ENCODE results near the gene AMN1. TPM values are rescaled to one million over a fixed set of nuclear protein-coding genes. Genes with fewer than 3 reads are reported as not detected.

AMN1 gene
- total and polyA plus RNA-seq, 4 donors, result 11.7 to 23.7 (median 12.4) TPM

DNA sequence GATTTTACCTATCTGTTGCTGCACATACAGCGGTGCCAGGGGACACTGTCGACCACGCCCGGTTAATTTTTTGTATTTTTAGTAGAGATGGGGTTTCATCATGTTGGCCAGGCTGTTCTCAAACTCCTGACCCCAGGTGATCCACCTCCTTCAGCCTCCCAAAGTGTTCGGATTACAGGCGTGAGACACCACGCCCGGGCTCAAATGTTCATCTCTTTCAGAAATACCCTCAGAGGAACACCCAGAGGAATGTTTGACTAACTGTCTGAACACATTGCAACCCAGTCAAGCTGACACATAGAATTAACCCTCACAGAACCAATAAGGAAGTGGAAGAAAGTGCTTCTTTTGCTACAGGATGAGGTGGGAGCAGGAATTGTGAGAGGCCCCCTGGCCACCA, 84.3 kb downstream of the AMN1 start:
- DNase-seq (no peak), ATAC-seq (ENCODE audit: low FRiP score) (no peak)
- Histone ChIP-seq H3K4me3 (ENCODE audit: low read length in 2 of 2) (no peak overlapping the region), H3K27ac (ENCODE audit: low read depth in 1 of 2, low read length in 2 of 2) (no peak overlapping the region), H3K4me1 (ENCODE audit: control insufficient read depth in 1 of 2, insufficient read depth in 2 of 2, low read length in 2 of 2) (no peaks in the 10 kb centered on the region), H3K9me3 (ENCODE audit: control insufficient read depth, low read length) (no peaks in the 10 kb centered on the region), H3K27me3 (ENCODE audit: control insufficient read depth in 1 of 2, insufficient read depth in 2 of 2, low read length in 1 of 2) (no peaks in the 10 kb centered on the region), H3K36me3 (ENCODE audit: control insufficient read depth in 1 of 2, insufficient read depth in 2 of 2, low read length in 1 of 2) (no peaks in the 10 kb centered on the region)
- intact Hi-C loops (cut with DNase I), result no loop called here
- 83 to 87% methylated on average over 8 of the region's 8 CpGs for WGBS, 2 donors

DNA sequence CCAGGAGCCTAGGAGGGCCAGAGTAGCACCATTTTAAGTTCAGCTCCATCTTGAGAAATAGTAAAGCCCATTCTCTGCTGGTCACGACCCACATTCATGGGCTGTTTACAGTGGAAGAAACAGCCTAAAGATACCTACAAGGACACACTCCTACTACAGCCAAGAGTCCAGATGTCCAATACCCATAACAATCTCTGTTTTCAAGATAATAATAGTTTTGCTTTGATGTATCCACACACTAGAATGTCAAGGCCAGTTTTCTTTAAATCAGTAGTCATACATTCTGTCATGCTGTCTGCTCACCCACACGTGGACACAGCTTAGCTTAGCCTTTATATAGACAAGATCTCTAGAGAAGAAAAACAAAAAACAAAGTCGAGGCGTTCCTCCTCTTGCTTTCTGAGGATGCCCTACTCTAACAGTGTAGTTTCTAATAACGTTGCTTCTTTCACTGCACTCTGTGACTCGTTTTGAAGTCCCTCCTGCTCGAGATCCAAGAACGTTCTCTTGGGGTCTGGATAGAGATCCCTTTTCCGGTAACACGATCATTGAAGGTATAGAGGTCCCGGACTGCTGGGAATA, 87.2 kb downstream of the AMN1 start:
- Histone ChIP-seq H3K4me3 (ENCODE audit: low read length in 2 of 2) (no peak overlapping the region), H3K36me3 (ENCODE audit: control insufficient read depth in 1 of 2, insufficient read depth in 2 of 2, low read length in 1 of 2) (no peaks in the 10 kb centered on the region), H3K4me1 (ENCODE audit: control insufficient read depth in 1 of 2, insufficient read depth in 2 of 2, low read length in 2 of 2) (no peaks in the 10 kb centered on the region), H3K27ac (ENCODE audit: low read depth in 1 of 2, low read length in 2 of 2) (no peak overlapping the region), H3K9me3 (ENCODE audit: control insufficient read depth, low read length) (no peaks in the 10 kb centered on the region), H3K27me3 (ENCODE audit: control insufficient read depth in 1 of 2, insufficient read depth in 2 of 2, low read length in 1 of 2) (no peaks in the 10 kb centered on the region)
- no peak for ATAC-seq (ENCODE audit: low FRiP score)
- intact Hi-C loops (cut with DNase I), result no loop called here
- DNase-seq, result no peak
- 54 to 59% methylated on average over 11 of the region's 11 CpGs for WGBS, 2 donors

DNA sequence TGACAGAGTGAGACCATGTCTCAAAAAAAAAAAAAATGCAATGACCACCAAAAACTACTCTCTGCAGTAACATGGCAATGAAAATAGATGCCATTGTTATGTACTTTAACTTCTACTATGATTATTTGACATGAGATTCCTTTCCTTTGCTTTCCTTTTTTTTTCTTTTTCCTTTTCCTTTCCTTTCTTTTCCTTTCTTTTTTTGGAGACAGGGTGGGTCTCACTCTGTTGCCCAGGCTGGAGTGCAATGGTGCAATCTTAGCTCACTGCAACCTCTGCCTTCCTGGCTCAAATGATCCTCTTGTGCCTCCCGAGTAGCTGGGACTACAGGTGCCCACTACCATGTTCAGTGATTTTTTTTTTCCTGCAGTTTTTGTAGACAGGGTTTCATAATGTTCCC, 94.2 kb downstream of the AMN1 start:
- no peaks in the 10 kb centered on the region for H3K36me3 ChIP-seq (ENCODE audit: control insufficient read depth in 1 of 2, insufficient read depth in 2 of 2, low read length in 1 of 2)
- H3K27me3 ChIP-seq (ENCODE audit: control insufficient read depth in 1 of 2, insufficient read depth in 2 of 2, low read length in 1 of 2), result no peaks in the 10 kb centered on the region
- DNase-seq (no peak), ATAC-seq (ENCODE audit: low FRiP score) (no peak)
- intact Hi-C loops (cut with DNase I), result loop anchor here in 1 of 2 donors (5.0 kb wide), 1 partner anchor 42 kb away; the partner anchor contains the start of gene DENND5B
- H3K27ac ChIP-seq (ENCODE audit: low read depth in 1 of 2, low read length in 2 of 2), result no peak overlapping the region
- no peaks in the 10 kb centered on the region for H3K4me1 ChIP-seq (ENCODE audit: control insufficient read depth in 1 of 2, insufficient read depth in 2 of 2, low read length in 2 of 2)
- no peaks in the 10 kb centered on the region for H3K9me3 ChIP-seq (ENCODE audit: control insufficient read depth, low read length)
- no peak overlapping the region for H3K4me3 ChIP-seq (ENCODE audit: low read length in 2 of 2)
- 89% methylated on average over 1 of the region's 1 CpG for WGBS, 2 donors

DNA sequence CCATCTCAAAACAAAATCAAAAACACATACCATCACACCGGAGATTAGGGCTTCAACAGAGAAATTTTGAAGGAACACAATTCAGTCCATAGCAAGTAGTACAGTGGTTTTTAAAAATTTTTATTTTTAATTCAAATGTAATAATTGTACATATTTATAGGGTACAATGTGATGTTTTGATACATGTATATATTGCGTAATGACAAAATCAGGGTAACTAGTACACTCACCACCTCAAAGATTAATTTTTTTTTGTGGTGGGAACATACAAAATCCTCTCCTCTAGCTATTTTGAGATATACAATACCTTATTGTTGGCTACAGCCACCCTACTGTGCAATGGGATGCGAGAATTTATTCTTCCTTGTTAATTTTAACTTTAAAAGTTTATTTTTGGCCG, 95.4 kb downstream of the AMN1 start:
- ATAC-seq (ENCODE audit: low FRiP score), result no peak
- intact Hi-C loops (cut with DNase I), result no loop called here

DNA sequence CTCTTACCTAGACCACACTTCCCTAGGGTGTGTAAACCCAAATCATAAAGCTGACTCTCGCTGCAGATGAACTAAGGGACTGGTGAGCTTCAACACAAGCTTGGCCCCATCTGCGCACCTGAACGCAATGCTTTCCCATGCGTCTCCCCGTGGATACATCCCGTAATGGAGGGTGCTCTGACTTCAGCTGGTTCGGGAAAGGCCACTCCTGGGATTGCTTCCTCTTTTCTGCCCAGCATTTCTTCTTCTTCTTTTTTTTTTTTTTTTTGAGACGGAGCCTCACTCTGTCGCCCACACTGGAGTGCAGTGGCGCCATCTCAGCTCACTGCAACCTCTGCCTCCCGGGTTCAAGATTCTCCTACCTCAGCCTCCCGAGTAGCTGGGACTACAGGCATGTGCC, 97.0 kb downstream of the AMN1 start:
- Histone ChIP-seq H3K4me3 (ENCODE audit: low read length in 2 of 2) (no peak overlapping the region), H3K4me1 (ENCODE audit: control insufficient read depth in 1 of 2, insufficient read depth in 2 of 2, low read length in 2 of 2) (no peaks in the 10 kb centered on the region), H3K27me3 (ENCODE audit: control insufficient read depth in 1 of 2, insufficient read depth in 2 of 2, low read length in 1 of 2) (no peaks in the 10 kb centered on the region), H3K9me3 (ENCODE audit: control insufficient read depth, low read length) (no peaks in the 10 kb centered on the region), H3K36me3 (ENCODE audit: control insufficient read depth in 1 of 2, insufficient read depth in 2 of 2, low read length in 1 of 2) (no peaks in the 10 kb centered on the region), H3K27ac (ENCODE audit: low read depth in 1 of 2, low read length in 2 of 2) (no peak overlapping the region)
- ATAC-seq (ENCODE audit: low FRiP score) (no peak), DNase-seq (no peak)
- 93 to 95% methylated on average over 12 of the region's 12 CpGs for WGBS, 2 donors
- intact Hi-C loops (cut with DNase I), result no loop called here

More for the DNA sequence above, 95.4 kb downstream of the AMN1 start:
- 75 to 89% methylated on average over 4 of the region's 4 CpGs for WGBS, 2 donors
- DNase-seq, result no peak
- H3K9me3 ChIP-seq (ENCODE audit: control insufficient read depth, low read length), result no peaks in the 10 kb centered on the region
- H3K27me3 ChIP-seq (ENCODE audit: control insufficient read depth in 1 of 2, insufficient read depth in 2 of 2, low read length in 1 of 2), result no peaks in the 10 kb centered on the region
- H3K36me3 ChIP-seq (ENCODE audit: control insufficient read depth in 1 of 2, insufficient read depth in 2 of 2, low read length in 1 of 2), result no peaks in the 10 kb centered on the region
- no peaks in the 10 kb centered on the region for H3K4me1 ChIP-seq (ENCODE audit: control insufficient read depth in 1 of 2, insufficient read depth in 2 of 2, low read length in 2 of 2)
- H3K27ac ChIP-seq (ENCODE audit: low read depth in 1 of 2, low read length in 2 of 2), result no peak overlapping the region
- no peak overlapping the region for H3K4me3 ChIP-seq (ENCODE audit: low read length in 2 of 2)

DNA sequence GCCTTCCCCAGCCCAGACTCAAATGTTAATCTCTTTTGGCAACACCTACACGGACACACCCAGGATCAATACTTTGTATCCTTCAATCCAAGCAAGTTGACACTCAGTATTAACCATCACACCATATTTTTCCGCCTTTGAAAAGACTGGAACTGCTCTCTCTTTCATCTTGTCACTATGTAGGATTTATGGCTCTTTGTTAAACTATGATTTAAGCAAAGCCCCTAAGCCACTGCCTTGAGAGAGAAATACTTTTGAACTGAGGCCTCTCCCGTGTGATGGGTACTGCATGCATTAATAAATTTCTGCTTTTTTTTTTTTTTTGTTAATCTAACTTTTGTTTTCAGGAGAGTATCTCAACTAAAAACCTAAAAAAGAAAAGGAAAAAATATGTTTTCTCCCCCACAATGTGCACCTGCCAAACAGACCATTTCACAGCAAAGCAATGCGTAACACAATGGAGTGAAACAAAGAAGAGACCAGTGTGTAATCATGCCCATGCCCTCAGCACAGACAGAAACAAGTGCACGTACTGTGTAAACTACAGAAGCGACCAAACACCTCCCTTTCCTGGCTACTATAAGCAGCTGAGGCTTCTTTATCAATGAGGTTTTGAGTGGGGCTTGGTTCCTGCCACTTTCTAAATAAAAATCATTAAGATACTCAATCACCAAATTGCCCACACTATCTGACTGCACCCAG, 97.6 kb downstream of the AMN1 start:
- intact Hi-C loops (cut with DNase I), result no loop called here
- Histone ChIP-seq H3K4me1 (ENCODE audit: control insufficient read depth in 1 of 2, insufficient read depth in 2 of 2, low read length in 2 of 2) (no peaks in the 10 kb centered on the region), H3K36me3 (ENCODE audit: control insufficient read depth in 1 of 2, insufficient read depth in 2 of 2, low read length in 1 of 2) (no peaks in the 10 kb centered on the region), H3K4me3 (ENCODE audit: low read length in 2 of 2) (no peak overlapping the region), H3K27me3 (ENCODE audit: control insufficient read depth in 1 of 2, insufficient read depth in 2 of 2, low read length in 1 of 2) (no peaks in the 10 kb centered on the region), H3K27ac (ENCODE audit: low read depth in 1 of 2, low read length in 2 of 2) (no peak overlapping the region), H3K9me3 (ENCODE audit: control insufficient read depth, low read length) (no peaks in the 10 kb centered on the region)
- WGBS, 2 donors, result 96 to 97% methylated on average over 6 of the region's 6 CpGs
- DNase-seq (no peak), ATAC-seq (ENCODE audit: low FRiP score) (no peak)

DNA sequence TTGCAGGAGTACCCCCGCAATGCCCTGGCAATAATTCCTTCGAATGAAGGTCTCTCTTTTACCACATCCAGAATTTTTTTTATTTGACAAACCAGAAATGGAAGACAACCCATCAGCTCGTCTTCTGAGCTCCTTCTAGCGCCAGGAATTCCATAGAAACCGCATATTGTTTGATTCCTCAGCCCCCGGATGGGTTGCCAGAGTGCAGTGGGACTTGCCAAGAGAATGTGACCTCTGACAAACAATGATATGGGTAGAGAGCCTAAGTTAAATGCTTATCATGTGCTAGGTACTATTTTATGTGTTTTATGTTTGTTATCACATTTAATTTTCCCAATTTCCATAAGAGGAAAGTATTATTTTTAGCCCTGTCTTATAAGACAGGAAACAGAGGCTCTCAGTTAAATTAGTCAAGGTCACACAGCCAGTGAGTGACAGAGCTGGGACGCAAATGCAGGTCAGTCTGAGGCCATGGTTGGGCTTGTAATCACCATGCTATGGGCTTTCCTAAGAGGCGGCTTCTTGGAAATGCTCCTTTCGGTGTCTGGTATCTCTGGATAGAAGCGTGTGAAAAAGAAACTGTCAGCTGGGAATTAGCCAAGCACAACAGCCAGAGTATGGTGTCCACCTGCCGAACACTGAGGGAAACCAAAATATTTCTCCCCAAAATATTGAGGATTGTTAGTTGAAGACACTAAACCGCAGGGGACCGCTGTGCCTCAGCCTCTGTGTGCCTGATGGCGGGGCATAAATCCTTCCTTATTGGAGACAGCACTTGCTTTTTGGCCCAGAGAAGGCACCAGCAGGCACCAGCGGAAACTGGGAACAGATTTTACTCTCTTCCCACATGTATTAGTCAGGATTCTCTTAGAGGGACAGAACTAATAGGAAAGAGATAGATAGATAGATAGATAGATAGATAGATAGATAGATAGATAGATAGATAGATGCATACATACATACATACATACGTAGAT, 98.8 kb downstream of the AMN1 start:
- DNase-seq (peak in 1 of 2 donors; percentile 57), ATAC-seq (ENCODE audit: low FRiP score) (peak; percentile 53)
- Histone ChIP-seq H3K36me3 (ENCODE audit: control insufficient read depth in 1 of 2, insufficient read depth in 2 of 2, low read length in 1 of 2) (no peaks in the 10 kb centered on the region), H3K4me1 (ENCODE audit: control insufficient read depth in 1 of 2, insufficient read depth in 2 of 2, low read length in 2 of 2) (no peaks in the 10 kb centered on the region), H3K27ac (ENCODE audit: low read depth in 1 of 2, low read length in 2 of 2) (no peak overlapping the region), H3K9me3 (ENCODE audit: control insufficient read depth, low read length) (no peaks in the 10 kb centered on the region), H3K27me3 (ENCODE audit: control insufficient read depth in 1 of 2, insufficient read depth in 2 of 2, low read length in 1 of 2) (no peaks in the 10 kb centered on the region), H3K4me3 (ENCODE audit: low read length in 2 of 2) (no peak overlapping the region)
- 43 to 48% methylated on average over 16 of the region's 16 CpGs for WGBS, 2 donors
- intact Hi-C loops (cut with DNase I), result loop anchor here in 1 of 2 donors (2.0 kb wide), 1 partner anchor 27 kb away; no protein-coding TSS in a partner anchor

DNA sequence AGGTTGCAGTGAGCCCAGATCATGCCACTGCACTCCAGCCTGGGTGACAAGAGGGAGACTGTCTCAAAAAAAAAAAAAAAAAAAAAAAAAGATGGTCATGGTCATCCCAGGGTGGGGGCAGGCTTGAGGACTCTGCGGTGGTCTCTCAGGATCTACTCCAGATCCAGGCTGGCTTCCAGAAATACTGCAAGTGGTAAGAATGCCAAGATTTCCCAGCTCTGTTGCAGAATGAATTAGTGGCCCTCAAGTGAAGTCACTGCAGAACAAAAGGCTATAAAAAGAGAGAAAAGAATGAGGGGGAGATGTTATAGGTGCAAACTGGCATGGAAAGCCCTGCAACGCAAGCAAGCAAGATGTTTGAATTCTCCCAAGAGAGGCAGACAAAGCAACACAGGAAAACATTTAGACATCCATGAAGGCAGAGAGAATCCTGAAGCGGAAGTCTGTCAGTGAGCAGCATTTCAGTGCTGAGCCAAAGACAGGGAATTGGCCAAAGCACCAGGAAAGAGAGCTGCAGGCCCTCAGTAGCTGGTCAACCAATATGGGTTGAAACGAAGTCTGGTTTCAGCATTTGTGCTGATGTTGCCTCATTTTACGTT, 101.3 kb downstream of the AMN1 start:
- intact Hi-C loops (cut with DNase I), result loop anchor here in 1 of 2 donors (2.0 kb wide), 1 partner anchor 25 kb away; no protein-coding TSS in a partner anchor
- DNase-seq (no peak), ATAC-seq (ENCODE audit: low FRiP score) (no peak)
- Histone ChIP-seq H3K27me3 (ENCODE audit: control insufficient read depth in 1 of 2, insufficient read depth in 2 of 2, low read length in 1 of 2) (no peaks in the 10 kb centered on the region), H3K27ac (ENCODE audit: low read depth in 1 of 2, low read length in 2 of 2) (no peak overlapping the region), H3K9me3 (ENCODE audit: control insufficient read depth, low read length) (no peaks in the 10 kb centered on the region), H3K4me1 (ENCODE audit: control insufficient read depth in 1 of 2, insufficient read depth in 2 of 2, low read length in 2 of 2) (no peaks in the 10 kb centered on the region), H3K4me3 (ENCODE audit: low read length in 2 of 2) (no peak overlapping the region), H3K36me3 (ENCODE audit: control insufficient read depth in 1 of 2, insufficient read depth in 2 of 2, low read length in 1 of 2) (no peaks in the 10 kb centered on the region)
- WGBS, 2 donors, result 78 to 91% methylated on average over 5 of the region's 5 CpGs

Measured in aorta (tissue), 5 donors.